Trophoblast cell (in vitro differentiated cells and primary cell): ENCODE measurements around the gene NOL12.

ENCODE experiments used
- DNase-seq, 2 donors: peaks; one replicate each; pipeline ENCODE4 v3.0.0-alpha.2; 2016
- H2AFZ ChIP-seq: 2 replicates; pipeline ENCODE4 v1.6.1; 2013; ENCODE audit warnings: low read length, moderate library complexity, mild to moderate bottlenecking; ENCODE audit not compliant: insufficient read depth, poor library complexity
- H2AK5ac ChIP-seq: 2 replicates; pipeline ENCODE4 v1.6.1; 2013; ENCODE audit warnings: mild to moderate bottlenecking, low read length
- H2BK120ac ChIP-seq: 2 replicates; pipeline ENCODE4 v1.6.1; 2013; ENCODE audit warnings: low read length, mild to moderate bottlenecking, moderate library complexity; ENCODE audit not compliant: insufficient read depth, poor library complexity
- H2BK12ac ChIP-seq: 2 replicates; pipeline ENCODE4 v1.6.1; 2013; ENCODE audit warnings: mild to moderate bottlenecking, low read length, moderate library complexity
- H2BK5ac ChIP-seq: 2 replicates; pipeline ENCODE4 v1.6.1; 2013; ENCODE audit warnings: low read length, low read depth, moderate library complexity, mild to moderate bottlenecking; ENCODE audit not compliant: poor library complexity
- H3K14ac ChIP-seq: 2 replicates; pipeline ENCODE4 v1.6.1; 2013; ENCODE audit warnings: mild to moderate bottlenecking, low read length
- H3K18ac ChIP-seq: 2 replicates; pipeline ENCODE4 v1.6.1; 2013; ENCODE audit warnings: mild to moderate bottlenecking, low read length
- H3K23ac ChIP-seq: 2 replicates; pipeline ENCODE4 v1.6.1; 2013; ENCODE audit warnings: low read length
- H3K27ac ChIP-seq: 2 replicates; pipeline ENCODE4 v1.5.1; 2013; ENCODE audit warnings: low read depth, mild to moderate bottlenecking, inconsistent platforms, low read length, moderate library complexity
- H3K27me3 ChIP-seq: 2 replicates; pipeline ENCODE4 v1.6.1; 2013; ENCODE audit warnings: inconsistent platforms, mild to moderate bottlenecking, low read length, moderate library complexity; ENCODE audit not compliant: insufficient read depth
- H3K36me3 ChIP-seq, 2 experiments: 1 replicate in 1 of 2; 2 replicates in 1 of 2; pipeline ENCODE4 v1.6.1; 2013; ENCODE audit warnings: low read length in 2 of 2, mild to moderate bottlenecking in 2 of 2, moderate library complexity in 1 of 2; ENCODE audit not compliant: insufficient read depth in 2 of 2, control insufficient read depth in 1 of 2
- H3K4ac ChIP-seq: 2 replicates; pipeline ENCODE4 v1.6.1; 2013; ENCODE audit warnings: low read depth, mild to moderate bottlenecking, low read length, moderate library complexity
- H3K4me1 ChIP-seq, 2 experiments: 1 replicate in 1 of 2; 2 replicates in 1 of 2; pipeline ENCODE4 v1.6.1; 2013; ENCODE audit warnings: low read length in 2 of 2, mild to moderate bottlenecking in 2 of 2, moderate library complexity in 1 of 2; ENCODE audit not compliant: insufficient read depth in 2 of 2, control insufficient read depth in 1 of 2
- H3K4me2 ChIP-seq: 2 replicates; pipeline ENCODE4 v1.6.1; 2013; ENCODE audit warnings: inconsistent platforms, mild to moderate bottlenecking, low read length, moderate library complexity
- H3K4me3 ChIP-seq: 2 replicates; pipeline ENCODE4 v1.5.1; 2013; ENCODE audit warnings: mild to moderate bottlenecking, low read depth, low read length, inconsistent platforms
- H3K79me1 ChIP-seq: one replicate; pipeline ENCODE4 v1.6.1; 2013; ENCODE audit warnings: low read length
- H3K79me2 ChIP-seq: 2 replicates; pipeline ENCODE4 v1.6.1; 2013; ENCODE audit warnings: low read length, mild to moderate bottlenecking; ENCODE audit not compliant: control insufficient read depth, insufficient read depth, poor library complexity
- H3K9ac ChIP-seq: 2 replicates; pipeline ENCODE4 v1.6.1; 2013; ENCODE audit warnings: mild to moderate bottlenecking, low read length
- H3K9me3 ChIP-seq: 2 replicates; pipeline ENCODE4 v1.6.1; 2013; ENCODE audit warnings: low read depth, mild to moderate bottlenecking, control low read depth, inconsistent platforms, low read length; ENCODE audit not compliant: insufficient read depth
- H4K12ac ChIP-seq: 2 replicates; pipeline ENCODE4 v1.6.1; 2013; ENCODE audit warnings: low read depth, mild to moderate bottlenecking, low read length, moderate library complexity
- H4K8ac ChIP-seq: 2 replicates; pipeline ENCODE4 v1.6.1; 2013; ENCODE audit warnings: low read depth, mild to moderate bottlenecking, low read length, moderate library complexity
- H4K91ac ChIP-seq: one replicate; pipeline ENCODE4 v1.6.1; 2013; ENCODE audit warnings: low read depth, mild to moderate bottlenecking, low read length, moderate library complexity
- WGBS: extraction: QIAGEN DNeasy Blood & Tissue Kit; methylation state at CpG from one replicate; pipeline ENCODE4 v1.1.7; 2013; ENCODE audit warnings: missing lambda C conversion rate; ENCODE audit not compliant: insufficient read length, insufficient coverage; ENCODE audit errors: extremely low coverage; 5-methylcytosine and 5-hydroxymethylcytosine counted together

NOL12 gene

GRCh38 chr22:37662039-37662438, 24.1 kb upstream of the NOL12 start:
- Histone ChIP-seq H3K4me1 (peaks cover 12 to 15% of the 10 kb centered on the region in 2 experiments), H3K4me2 (no peak overlapping the region), H2BK12ac (no peak overlapping the region), H3K36me3 (no peaks in the 10 kb centered on the region), H3K79me2 (peaks cover 3% of the 10 kb centered on the region), H3K4ac (no peak overlapping the region), H3K79me1 (no peaks in the 10 kb centered on the region), H3K4me3 (no peak overlapping the region), H3K27me3 (no peaks in the 10 kb centered on the region), H3K23ac (no peak overlapping the region), H2BK120ac (no peak overlapping the region), H2BK5ac (no peak overlapping the region), H2AK5ac (no peak overlapping the region), H3K14ac (no peak overlapping the region), H4K12ac (no peak overlapping the region), H4K8ac (no peak overlapping the region), H3K27ac (no peak overlapping the region), H2AFZ (no peak overlapping the region), H3K9me3 (peaks cover 2% of the 10 kb centered on the region), H3K9ac (no peak overlapping the region), H4K91ac (no peak overlapping the region), H3K18ac (no peak overlapping the region)
- no CpG with 5 or more reads among the region's 5 CpGs for WGBS
- no peak for DNase-seq

GRCh38 chr22:37663521-37664140, 22.5 kb upstream of the NOL12 start:
- no peak overlapping the region for H4K8ac ChIP-seq
- H3K14ac ChIP-seq, result no peak overlapping the region
- peaks cover 4% of the 10 kb centered on the region for H3K9me3 ChIP-seq
- WGBS, result no CpG with 5 or more reads among the region's 16 CpGs
- peaks cover 12 to 18% of the 10 kb centered on the region in 2 experiments for H3K4me1 ChIP-seq
- no peak overlapping the region for H4K12ac ChIP-seq
- peaks cover 3% of the 10 kb centered on the region for H3K79me2 ChIP-seq
- H3K9ac ChIP-seq, result no peak overlapping the region
- H3K4ac ChIP-seq, result no peak overlapping the region
- no peak overlapping the region for H2BK120ac ChIP-seq
- H3K79me1 ChIP-seq, result no peaks in the 10 kb centered on the region
- H3K4me3 ChIP-seq, result no peak overlapping the region
- H3K27ac ChIP-seq, result no peak overlapping the region
- H3K23ac ChIP-seq, result no peak overlapping the region
- no peaks in the 10 kb centered on the region for H3K27me3 ChIP-seq
- no peak overlapping the region for H4K91ac ChIP-seq
- H2AFZ ChIP-seq, result no peak overlapping the region
- H3K4me2 ChIP-seq, result no peak overlapping the region
- H3K36me3 ChIP-seq, result no peaks in the 10 kb centered on the region
- H3K18ac ChIP-seq, result no peak overlapping the region
- H2AK5ac ChIP-seq, result no peak overlapping the region
- H2BK5ac ChIP-seq, result no peak overlapping the region
- no peak overlapping the region for H2BK12ac ChIP-seq
- DNase-seq, result peak; percentile 82 to 87

GRCh38 chr22:37664249-37665101, 21.7 kb upstream of the NOL12 start:
- no peak overlapping the region for H4K12ac ChIP-seq
- no peak overlapping the region for H4K91ac ChIP-seq
- H3K79me1 ChIP-seq, result no peaks in the 10 kb centered on the region
- no peaks in the 10 kb centered on the region for H3K27me3 ChIP-seq
- H3K9me3 ChIP-seq, result peaks cover 2% of the 10 kb centered on the region
- no peak overlapping the region for H3K9ac ChIP-seq
- no peak overlapping the region for H3K18ac ChIP-seq
- no peak overlapping the region for H2BK120ac ChIP-seq
- H4K8ac ChIP-seq, result no peak overlapping the region
- no peak overlapping the region for H3K23ac ChIP-seq
- no CpG with 5 or more reads among the region's 16 CpGs for WGBS
- H2BK12ac ChIP-seq, result no peak overlapping the region
- no peak overlapping the region for H3K4me3 ChIP-seq
- H3K4me2 ChIP-seq, result no peak overlapping the region
- H3K36me3 ChIP-seq, result no peaks in the 10 kb centered on the region
- no peak for DNase-seq
- peaks cover 7 to 14% of the 10 kb centered on the region in 2 experiments for H3K4me1 ChIP-seq
- H3K27ac ChIP-seq, result no peak overlapping the region
- no peak overlapping the region for H2AK5ac ChIP-seq
- H3K14ac ChIP-seq, result no peak overlapping the region
- H3K79me2 ChIP-seq, result no peaks in the 10 kb centered on the region
- no peak overlapping the region for H2BK5ac ChIP-seq
- H2AFZ ChIP-seq, result no peak overlapping the region
- no peak overlapping the region for H3K4ac ChIP-seq

- Histone ChIP-seq H3K79me2 (no peaks in the 10 kb centered on the region), H4K91ac (no peak overlapping the region), H4K12ac (no peak overlapping the region), H3K9me3 (peaks cover 2% of the 10 kb centered on the region), H2BK5ac (no peak overlapping the region), H3K79me1 (no peaks in the 10 kb centered on the region), H3K4me3 (no peak overlapping the region), H2BK120ac (no peak overlapping the region), H2AFZ (no peak overlapping the region), H3K4me1 (peaks cover 5 to 12% of the 10 kb centered on the region in 2 experiments), H2BK12ac (no peak overlapping the region), H3K14ac (no peak overlapping the region), H3K23ac (no peak overlapping the region), H3K27ac (no peak overlapping the region), H3K27me3 (no peaks in the 10 kb centered on the region), H3K9ac (no peak overlapping the region), H3K4ac (no peak overlapping the region), H3K18ac (no peak overlapping the region), H2AK5ac (no peak overlapping the region), H4K8ac (no peak overlapping the region), H3K36me3 (no peaks in the 10 kb centered on the region), H3K4me2 (no peak overlapping the region)
- WGBS, result no CpG with 5 or more reads among the region's 24 CpGs
- DNase-seq, result no peak
Measured at GRCh38 chr22:37665487-37665886, 20.7 kb upstream of the NOL12 start.
